ENCODE measurements around the gene TEPSIN. TPM values are rescaled to one million over a fixed set of nuclear protein-coding genes. Genes with fewer than 3 reads are reported as not detected.

Gene TEPSIN
- total RNA-seq, 2 donors from 2014 or later = 30.0 to 45.0 TPM

GRCh38 chr17:81207610-81208581 is 31.0 kb downstream of the TEPSIN start:
- Histone ChIP-seq H3K4me3 (ENCODE audit: low read length) (no peak overlapping the region), H3K36me3 (ENCODE audit: control insufficient read depth, insufficient read depth, low read length) (no peaks in the 10 kb centered on the region), H3K4me1 (ENCODE audit: control insufficient read depth, insufficient read depth, low read length) (no peaks in the 10 kb centered on the region), H3K27ac (ENCODE audit: low read depth, low read length) (no peak overlapping the region), H3K9ac (ENCODE audit: extremely low read depth, low read length, poor library complexity, severe bottlenecking) (no peak overlapping the region), H3K27me3 (ENCODE audit: control insufficient read depth, insufficient read depth, low read length, poor library complexity, severe bottlenecking) (no peaks in the 10 kb centered on the region), H3K9me3 (ENCODE audit: control insufficient read depth, low read length) (no peaks in the 10 kb centered on the region)
- TF ChIP-seq CTCF (conservative IDR thresholded peaks at IDR 0.05) = no peak
- Mint-ChIP-seq H3K36me3 (ENCODE audit: low read depth) (peaks cover 3% of the 10 kb centered on the region), H3K27me3 (ENCODE audit: insufficient read depth) (no peaks in the 10 kb centered on the region), H3K4me1 (no peaks in the 10 kb centered on the region), H3K9me3 (no peaks in the 10 kb centered on the region), H3K4me3 (no peak overlapping the region), H3K27ac (no peak overlapping the region)
- 95 to 100% methylated on average over 9 to 19 of the region's 21 CpGs for WGBS, 2 experiments (ENCODE audit: insufficient coverage in 1 of 2, insufficient read length in 1 of 2)
- no peak for DNase-seq

GRCh38 chr17:81206657-81207056 is 32.2 kb downstream of the TEPSIN start:
- Histone ChIP-seq H3K27me3 (ENCODE audit: control insufficient read depth, insufficient read depth, low read length, poor library complexity, severe bottlenecking) (no peaks in the 10 kb centered on the region), H3K36me3 (ENCODE audit: control insufficient read depth, insufficient read depth, low read length) (no peaks in the 10 kb centered on the region), H3K9ac (ENCODE audit: extremely low read depth, low read length, poor library complexity, severe bottlenecking) (no peak overlapping the region), H3K4me1 (ENCODE audit: control insufficient read depth, insufficient read depth, low read length) (no peaks in the 10 kb centered on the region), H3K27ac (ENCODE audit: low read depth, low read length) (no peak overlapping the region), H3K4me3 (ENCODE audit: low read length) (no peak overlapping the region), H3K9me3 (ENCODE audit: control insufficient read depth, low read length) (no peaks in the 10 kb centered on the region)
- Mint-ChIP-seq H3K27ac (no peak overlapping the region), H3K27me3 (ENCODE audit: insufficient read depth) (no peaks in the 10 kb centered on the region), H3K4me1 (no peaks in the 10 kb centered on the region), H3K36me3 (ENCODE audit: low read depth) (peaks cover 11% of the 10 kb centered on the region), H3K9me3 (no peaks in the 10 kb centered on the region), H3K4me3 (no peak overlapping the region)
- TF ChIP-seq CTCF (conservative IDR thresholded peaks at IDR 0.05) = no peak
- no peak for DNase-seq
- WGBS, 2 experiments (ENCODE audit: insufficient coverage in 1 of 2, insufficient read length in 1 of 2) = 94 to 96% methylated on average over 8 to 12 of the region's 12 CpGs

DNA sequence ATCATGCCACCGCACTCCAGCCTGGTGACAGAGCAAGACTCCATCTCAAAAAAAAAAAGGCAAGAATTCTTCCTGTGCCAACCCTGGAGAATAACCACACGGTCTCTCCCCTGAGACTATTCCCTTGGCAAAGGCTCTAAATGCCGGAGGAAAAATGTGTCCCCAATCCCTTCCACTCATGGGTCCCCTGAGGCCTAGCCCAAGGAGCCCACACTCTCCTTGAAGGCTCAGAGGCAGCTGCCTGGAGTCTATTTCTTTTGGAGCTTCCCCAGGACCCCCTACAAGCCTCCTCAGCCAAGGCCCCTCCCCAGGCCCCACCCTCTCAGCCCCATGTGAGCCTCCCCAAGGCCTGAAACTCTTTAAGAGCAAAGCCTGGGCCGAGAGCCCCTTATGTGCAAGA is 32.7 kb downstream of the TEPSIN start:
- Histone ChIP-seq H3K27ac (ENCODE audit: low read depth, low read length) (no peak overlapping the region), H3K4me1 (ENCODE audit: control insufficient read depth, insufficient read depth, low read length) (no peaks in the 10 kb centered on the region), H3K9ac (ENCODE audit: extremely low read depth, low read length, poor library complexity, severe bottlenecking) (no peak overlapping the region), H3K4me3 (ENCODE audit: low read length) (no peak overlapping the region), H3K9me3 (ENCODE audit: control insufficient read depth, low read length) (no peaks in the 10 kb centered on the region), H3K36me3 (ENCODE audit: control insufficient read depth, insufficient read depth, low read length) (peaks cover 3% of the 10 kb centered on the region), H3K27me3 (ENCODE audit: control insufficient read depth, insufficient read depth, low read length, poor library complexity, severe bottlenecking) (no peaks in the 10 kb centered on the region)
- H3K4me1 Mint-ChIP-seq = no peaks in the 10 kb centered on the region
- H3K9me3 Mint-ChIP-seq = no peaks in the 10 kb centered on the region
- peaks cover 14% of the 10 kb centered on the region for H3K36me3 Mint-ChIP-seq (ENCODE audit: low read depth)
- DNase-seq = no peak
- no peak overlapping the region for H3K27ac Mint-ChIP-seq
- no peak overlapping the region for H3K4me3 Mint-ChIP-seq
- no peaks in the 10 kb centered on the region for H3K27me3 Mint-ChIP-seq (ENCODE audit: insufficient read depth)
- 93 to 100% methylated on average over 4 of the region's 4 CpGs for WGBS, 2 experiments (ENCODE audit: insufficient coverage in 1 of 2, insufficient read length in 1 of 2)
- no peak for TF ChIP-seq CTCF (conservative IDR thresholded peaks at IDR 0.05)

Measured in endodermal cell (in vitro differentiated cells).